Activated T-helper 1 cell treated with Interleukin-2 at 50 U/mL for 16 hours (primary cell): Measurements from ENCODE around the gene ARHGAP45.

ENCODE experiments used
- DNase-seq: peaks from one replicate; pipeline ENCODE4 v3.0.0-alpha.2; 2020; ENCODE audit warnings: low read depth

ARHGAP45 gene

DNA sequence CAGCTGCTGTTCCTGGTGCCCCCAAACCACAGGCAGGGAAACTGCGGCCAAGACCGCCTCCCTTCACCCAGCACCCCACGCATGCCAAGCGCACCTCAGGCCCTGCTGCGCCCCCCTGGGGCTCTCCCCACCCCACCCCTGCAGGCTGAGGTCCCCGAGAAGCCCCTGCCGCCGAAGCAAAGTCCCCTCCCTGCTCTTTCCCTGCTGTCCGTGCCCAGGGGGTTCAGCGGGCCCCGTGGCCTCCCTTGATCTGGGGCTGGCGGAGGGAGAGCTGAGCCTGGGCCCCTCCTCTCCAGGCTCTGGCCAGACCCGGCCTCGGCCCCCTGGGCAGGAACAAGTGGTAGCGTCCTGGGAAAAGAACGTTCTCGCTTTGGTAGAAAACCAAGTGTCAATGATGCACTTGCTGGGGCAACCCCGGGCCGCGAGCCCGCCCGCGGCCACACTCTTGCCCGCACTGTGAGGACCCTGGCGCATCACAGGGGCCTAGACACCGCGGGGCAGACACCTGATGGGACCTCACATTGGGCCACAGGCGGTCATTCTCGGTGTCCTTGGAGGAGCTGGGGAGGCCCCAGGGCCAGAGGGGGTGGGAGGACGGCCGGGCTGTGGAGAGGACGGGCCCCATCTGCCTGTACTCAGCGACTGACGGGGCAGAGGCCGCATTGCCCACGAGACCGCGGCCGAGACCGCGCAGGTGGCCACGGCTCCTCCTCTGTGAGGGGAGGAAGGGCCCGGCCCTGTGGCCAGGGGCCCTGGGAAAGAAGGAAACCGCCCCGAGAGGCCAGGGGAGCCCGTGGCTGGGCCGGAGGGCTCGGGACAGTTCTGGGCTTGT, 65.8 kb downstream of the ARHGAP45 start:
- no peak for DNase-seq

DNA sequence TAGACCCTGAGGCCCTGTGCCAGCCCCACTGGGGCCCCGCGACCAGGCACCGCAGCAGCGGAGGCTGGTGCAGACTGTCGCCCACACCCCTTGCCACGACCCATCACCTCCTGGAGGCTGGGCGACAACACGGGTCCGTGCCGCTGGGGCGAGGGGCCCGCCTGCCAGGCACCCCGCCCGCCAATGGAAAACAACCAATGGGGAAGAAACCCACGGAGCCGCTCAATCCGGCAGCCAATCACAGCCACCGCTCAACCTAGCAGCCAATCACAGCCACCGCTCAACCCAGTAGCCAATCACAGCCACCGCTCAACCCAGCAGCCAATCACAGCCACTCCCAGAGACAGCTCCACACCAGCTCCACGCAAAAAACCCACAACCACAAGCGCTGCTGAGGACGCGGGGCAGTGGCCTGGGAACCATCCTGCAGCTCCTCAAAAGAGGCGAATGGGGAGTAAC, 66.5 kb downstream of the ARHGAP45 start:
- DNase-seq: peak; percentile 73

DNA sequence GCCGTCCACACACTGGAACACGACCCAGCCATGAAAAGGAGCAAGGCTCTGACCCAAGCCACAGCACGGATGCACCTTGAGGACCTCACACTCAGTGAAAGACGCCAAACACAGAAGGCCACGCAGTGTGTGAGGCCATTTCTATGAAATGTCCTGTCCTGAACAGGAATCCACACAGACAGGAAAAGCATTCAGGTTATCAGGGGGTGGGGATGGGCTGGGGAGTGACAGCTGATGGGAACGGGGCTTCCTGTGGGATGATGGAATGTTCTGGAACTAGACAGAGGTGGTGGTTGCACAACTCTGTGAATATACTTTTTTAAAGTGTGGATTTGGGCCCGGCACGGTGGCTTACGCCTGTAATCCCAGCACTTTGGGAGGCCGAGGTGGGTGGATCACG, 67.5 kb downstream of the ARHGAP45 start:
- no peak for DNase-seq

DNA sequence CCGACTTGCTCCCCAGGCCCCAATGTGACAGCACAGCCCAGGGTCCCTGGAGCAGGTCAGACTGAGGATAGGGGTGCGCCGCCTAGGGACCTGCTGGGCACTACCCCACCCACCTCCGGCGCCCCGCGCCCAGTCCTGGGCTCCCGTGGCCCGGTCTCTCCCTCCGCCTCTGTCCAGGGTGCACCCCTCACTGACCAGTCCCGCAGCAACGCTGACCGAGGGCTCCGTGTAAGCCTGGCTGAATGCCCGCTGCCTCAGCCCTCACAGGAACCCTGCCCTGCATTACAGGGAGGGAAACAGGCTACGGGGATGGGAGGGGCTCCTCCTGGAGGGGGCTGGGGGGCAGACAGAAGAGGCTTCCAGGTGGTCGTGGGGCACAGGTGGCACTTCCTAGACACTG, 68.5 kb downstream of the ARHGAP45 start:
- no peak for DNase-seq

DNA sequence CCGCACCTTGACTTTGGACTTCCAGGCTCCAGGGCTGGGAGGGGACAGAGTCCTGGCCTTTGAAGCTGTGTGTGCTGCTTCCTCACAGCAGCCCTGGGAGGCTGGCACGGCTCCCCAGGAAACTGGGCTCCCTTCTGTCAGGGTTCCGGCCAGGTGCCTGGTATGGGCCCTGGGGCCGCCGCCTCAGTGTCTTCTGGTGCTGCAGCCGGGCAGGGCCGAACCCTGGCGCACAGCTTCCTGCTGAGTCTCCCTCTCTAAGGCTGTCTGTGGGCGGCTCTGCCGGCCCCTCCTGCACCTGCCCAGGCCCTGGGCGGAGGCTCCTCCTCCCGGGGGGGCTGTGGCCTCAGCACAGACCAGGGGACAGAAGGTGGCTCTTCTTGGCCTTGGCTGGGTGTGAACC, 69.2 kb downstream of the ARHGAP45 start:
- no peak for DNase-seq
